Aorta (tissue), 5 donors: ENCODE data around the gene MRGPRF. TPM values are rescaled to one million over a fixed set of nuclear protein-coding genes. Genes with fewer than 3 reads are reported as not detected.
A peak's percentile ranks its signal among the peaks of the same experiment; 100 is the strongest.

Experiments
- ATAC-seq: fragments of 200-7000 bp; cut with Tn5 transposase; one replicate; pipeline ENCODE4 v1.9.1; 2022; ENCODE audit warnings: moderate library complexity; ENCODE audit not compliant: low FRiP score
- DNase-seq, 2 donors: peaks; one replicate each; pipeline ENCODE4 v3.0.0-alpha.2; 2020
- H3K27ac ChIP-seq, 2 donors: one replicate each; pipeline ENCODE4 v1.5.1; 2013; ENCODE audit warnings: low read length in 2 of 2, mild to moderate bottlenecking in 2 of 2, moderate library complexity in 2 of 2, control low read depth in 1 of 2, inconsistent platforms in 1 of 2, low read depth in 1 of 2
- H3K27me3 ChIP-seq, 2 donors: one replicate each; pipeline ENCODE4 v1.6.1; 2013; ENCODE audit warnings: control low read depth in 1 of 2, low read length in 1 of 2, mild to moderate bottlenecking in 1 of 2, moderate library complexity in 1 of 2; ENCODE audit not compliant: insufficient read depth in 2 of 2, control insufficient read depth in 1 of 2
- H3K36me3 ChIP-seq, 2 donors: one replicate each; pipeline ENCODE4 v1.6.1; 2013; ENCODE audit warnings: control low read depth in 1 of 2, low read length in 1 of 2, mild to moderate bottlenecking in 1 of 2; ENCODE audit not compliant: insufficient read depth in 2 of 2, control insufficient read depth in 1 of 2
- H3K4me1 ChIP-seq, 2 donors: one replicate each; pipeline ENCODE4 v1.6.1; 2013; ENCODE audit warnings: low read length in 2 of 2, control low read depth in 1 of 2, mild to moderate bottlenecking in 1 of 2, moderate library complexity in 1 of 2; ENCODE audit not compliant: insufficient read depth in 2 of 2, control insufficient read depth in 1 of 2
- H3K4me3 ChIP-seq, 2 donors: one replicate each; pipeline ENCODE4 v1.5.1; 2013; ENCODE audit warnings: low read length in 2 of 2, control low read depth in 1 of 2, mild to moderate bottlenecking in 1 of 2
- H3K9me3 ChIP-seq: one replicate; pipeline ENCODE4 v1.6.1; 2013; ENCODE audit warnings: mild to moderate bottlenecking, low read length; ENCODE audit not compliant: control insufficient read depth
- WGBS, 2 donors: extraction: QIAGEN DNeasy Blood & Tissue Kit; methylation state at CpG; one replicate each; pipeline ENCODE4 v1.1.7; 2013; 5-methylcytosine and 5-hydroxymethylcytosine counted together
- intact Hi-C, 2 donors: fragments of 100-400 bp; cut with DNase I; formaldehyde crosslinking; loops; one replicate each; pipeline versions ENCODE4 v1.14.2 to v1.15.0; 2022
- long read RNA-seq, 2 donors: library from polyadenylated mRNA; unstranded; transcript quantifications; one replicate each; pipeline ENCODE4 v2.0.0, GENCODE V29; 2020 to 2021
- polyA plus RNA-seq, 2 donors: library from polyadenylated mRNA; stranded (reverse); fragments of 200-250 nt; gene quantifications; one replicate each; pipeline ENCODE4 v1.2.3, GENCODE V29; 2013
- total RNA-seq, 2 donors: library from RNA; stranded (reverse); fragmentation: NEBNext Ultra II Directional; extraction: Animal tissue kit (Norgen Biotek cat#: 25700); gene quantifications; one replicate each; pipeline ENCODE4 v1.2.1, GENCODE V29; 2021
- donor health status: healthy with polysubstance abuse.
- donor health status: Bipolar disorder and iron deficiency.
- donor health status: DM: no; HTN: no; CAD: no.
- donor health status: DM: no; HTN: no; CAD: no.
- donor health status: DM: yes; HTN: yes; CAD: no.

The MRGPRF gene, protein sequence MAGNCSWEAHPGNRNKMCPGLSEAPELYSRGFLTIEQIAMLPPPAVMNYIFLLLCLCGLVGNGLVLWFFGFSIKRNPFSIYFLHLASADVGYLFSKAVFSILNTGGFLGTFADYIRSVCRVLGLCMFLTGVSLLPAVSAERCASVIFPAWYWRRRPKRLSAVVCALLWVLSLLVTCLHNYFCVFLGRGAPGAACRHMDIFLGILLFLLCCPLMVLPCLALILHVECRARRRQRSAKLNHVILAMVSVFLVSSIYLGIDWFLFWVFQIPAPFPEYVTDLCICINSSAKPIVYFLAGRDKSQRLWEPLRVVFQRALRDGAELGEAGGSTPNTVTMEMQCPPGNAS
- total RNA-seq (100 to 1,000 TPM in 1 of 2 donors, 10 to 100 TPM in 1; 75.7 to 108 TPM), polyA plus RNA-seq (100 to 1,000 TPM in 1 of 2 donors, 10 to 100 TPM in 1; 26.4 to 130 TPM)
- long read RNA-seq, donor 1, transcript MRGPRF-203 (3 exons, 2,282 nt), result minor isoform, 8 of 655 reads
- long read RNA-seq, donor 1, transcript MRGPRF-201 (3 exons, 2,295 nt), result major isoform, 463 of 655 reads
- long read RNA-seq, donor 1, partial matches to known transcripts, result 15 of 655 reads
- long read RNA-seq, donor 1, other reads (novel, unspliced or antisense), result 167 of 655 reads
- long read RNA-seq, donor 2, transcript MRGPRF-201 (3 exons, 2,295 nt), result major isoform, 38 of 69 reads
- long read RNA-seq, donor 2, partial matches to known transcripts, result 3 of 69 reads
- long read RNA-seq, donor 2, other reads (novel, unspliced or antisense), result 26 of 69 reads

DNA sequence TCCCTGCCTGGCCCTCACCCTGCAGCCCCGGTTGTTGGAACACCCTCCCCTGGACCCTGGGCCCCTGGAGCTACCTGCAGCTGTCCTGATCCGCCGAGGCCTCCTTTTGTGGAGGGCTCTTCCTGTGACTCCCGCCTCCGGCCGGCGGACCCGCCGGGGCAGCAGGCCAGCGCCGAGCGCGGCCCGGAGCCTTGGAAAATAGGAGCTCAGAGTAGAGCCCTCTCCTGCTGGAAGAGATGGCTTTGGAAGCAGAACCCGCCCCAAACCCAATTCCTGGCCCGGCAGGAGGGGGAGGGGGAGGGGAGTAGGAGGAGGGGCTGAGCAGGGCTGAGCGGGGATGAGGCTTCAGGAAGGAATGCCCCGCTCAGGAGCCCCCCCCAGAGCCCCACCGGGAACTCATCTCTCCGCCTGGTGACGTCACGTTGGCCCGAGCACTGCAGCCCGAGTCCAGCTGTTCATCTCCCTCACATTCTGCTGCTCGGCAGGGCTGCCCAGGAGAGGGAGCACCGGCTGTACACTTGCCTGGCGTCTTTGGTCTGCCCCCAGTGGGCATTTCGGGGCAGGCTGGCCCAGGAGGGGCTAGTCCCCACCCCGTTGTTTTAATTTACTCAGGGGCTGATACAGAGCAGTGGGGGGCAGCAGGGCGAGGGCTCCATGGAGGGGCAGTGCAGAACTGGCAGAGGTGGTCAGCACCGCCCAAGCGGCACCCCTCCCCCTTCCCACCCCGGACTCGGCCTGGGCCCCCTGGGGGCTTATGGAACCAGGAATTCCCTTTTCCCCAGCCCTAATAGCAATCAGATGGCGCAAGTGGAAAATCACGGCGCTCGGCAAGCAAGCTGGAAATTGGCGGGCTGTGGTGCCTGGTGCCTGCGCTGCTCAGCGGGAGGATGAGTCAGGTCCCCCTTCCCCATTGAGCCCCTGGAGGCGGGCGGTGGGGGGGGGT lies at the start of gene MRGPRF:
Gene MRGPRF (minus strand): TSS at position 238 of the 943 bp plus-strand sequence. CDS start 3,345 bp downstream, outside the sequence.
- peak within 1 kb of the TSS; percentile 56 to 90 for H3K27ac ChIP-seq
- 1% methylated on average over 39 to 43 of the region's 43 CpGs for WGBS, 2 donors
- intact Hi-C loops, result loop anchor here (5.0 kb wide), 4 partner anchors 34 to 86 kb away; partner anchors contain the start of gene TPCN2 (in 1 of the 2)
- ATAC-seq, result peak; percentile 84
- H3K36me3 ChIP-seq, result no peaks in the 10 kb centered on the region
- no peaks in the 10 kb centered on the region for H3K27me3 ChIP-seq
- peak within 1 kb of the TSS; percentile 79 to 85 for H3K4me3 ChIP-seq
- DNase-seq, result peak; percentile 97 to 99
- H3K4me1 ChIP-seq, result no peaks in the 10 kb centered on the region
- H3K9me3 ChIP-seq, result no peaks in the 10 kb centered on the region

DNA sequence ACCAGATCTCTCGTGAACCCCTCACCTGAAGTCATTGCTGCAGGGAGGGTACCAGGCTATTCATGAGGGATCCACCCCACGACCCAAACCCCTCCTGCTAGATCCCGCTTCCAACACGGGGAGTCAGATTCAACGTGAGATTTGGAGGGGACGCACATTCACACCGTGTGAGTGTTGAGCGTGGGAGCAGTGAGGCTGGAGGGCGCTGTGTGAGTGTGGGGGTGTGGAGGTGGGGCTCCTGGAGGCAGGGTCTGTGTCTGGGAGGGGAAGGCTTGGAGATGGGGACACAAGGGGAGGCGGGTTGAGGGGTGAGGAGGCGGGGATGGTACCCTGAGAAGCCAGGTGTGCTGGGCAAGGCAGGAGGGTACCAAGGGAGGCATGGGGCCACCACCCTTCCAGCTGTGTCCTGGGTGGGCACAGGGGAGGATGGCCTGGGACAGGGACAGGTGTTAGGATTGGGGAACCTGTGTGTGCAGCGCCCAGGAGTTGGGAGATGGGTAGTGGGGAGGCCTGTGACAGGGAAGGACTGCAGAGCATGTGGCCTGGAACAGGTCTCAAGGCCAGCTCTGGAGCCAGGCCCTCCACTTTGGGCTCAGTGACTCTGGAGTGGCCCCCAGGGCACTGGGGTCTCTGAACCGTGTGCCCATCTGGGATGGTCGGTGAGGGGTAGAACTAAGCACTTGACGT lies 49.3 kb upstream of the MRGPRF start:
- no peak for DNase-seq
- Histone ChIP-seq H3K9me3 (no peaks in the 10 kb centered on the region), H3K36me3 (peaks cover 0 to 1% of the 10 kb centered on the region in 2 donors), H3K4me3 (no peak overlapping the region), H3K27me3 (no peaks in the 10 kb centered on the region), H3K27ac (no peak overlapping the region), H3K4me1 (no peaks in the 10 kb centered on the region)
- intact Hi-C loops, result no loop called here
- ATAC-seq, result no peak
- WGBS, 2 donors, result 92 to 95% methylated on average over 15 of the region's 15 CpGs

DNA sequence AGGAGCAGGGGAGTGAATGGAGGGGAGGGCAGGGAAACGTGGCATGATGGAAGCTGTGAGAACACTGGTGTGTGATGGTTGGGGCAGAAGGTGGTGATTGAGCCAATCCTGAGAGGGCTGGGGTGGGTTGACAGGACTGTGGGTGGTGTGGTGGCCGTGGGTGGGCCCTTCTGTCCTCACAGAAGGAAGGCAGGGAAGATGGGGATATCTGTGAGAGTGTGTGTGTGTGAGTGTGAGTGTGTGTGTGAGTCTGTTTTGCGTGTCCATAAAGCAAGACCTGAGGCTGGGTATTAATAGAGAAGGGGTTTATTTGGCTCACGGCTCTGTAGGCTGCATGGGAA lies 48.6 kb upstream of the MRGPRF start:
- no peak overlapping the region for H3K4me3 ChIP-seq
- 68 to 75% methylated on average over 4 of the region's 4 CpGs for WGBS, 2 donors
- H3K36me3 ChIP-seq, result peaks cover 0 to 1% of the 10 kb centered on the region in 2 donors
- ATAC-seq (no peak), DNase-seq (no peak)
- H3K9me3 ChIP-seq, result no peaks in the 10 kb centered on the region
- intact Hi-C loops, result no loop called here
- H3K4me1 ChIP-seq, result no peaks in the 10 kb centered on the region
- no peak overlapping the region for H3K27ac ChIP-seq
- H3K27me3 ChIP-seq, result no peaks in the 10 kb centered on the region

DNA sequence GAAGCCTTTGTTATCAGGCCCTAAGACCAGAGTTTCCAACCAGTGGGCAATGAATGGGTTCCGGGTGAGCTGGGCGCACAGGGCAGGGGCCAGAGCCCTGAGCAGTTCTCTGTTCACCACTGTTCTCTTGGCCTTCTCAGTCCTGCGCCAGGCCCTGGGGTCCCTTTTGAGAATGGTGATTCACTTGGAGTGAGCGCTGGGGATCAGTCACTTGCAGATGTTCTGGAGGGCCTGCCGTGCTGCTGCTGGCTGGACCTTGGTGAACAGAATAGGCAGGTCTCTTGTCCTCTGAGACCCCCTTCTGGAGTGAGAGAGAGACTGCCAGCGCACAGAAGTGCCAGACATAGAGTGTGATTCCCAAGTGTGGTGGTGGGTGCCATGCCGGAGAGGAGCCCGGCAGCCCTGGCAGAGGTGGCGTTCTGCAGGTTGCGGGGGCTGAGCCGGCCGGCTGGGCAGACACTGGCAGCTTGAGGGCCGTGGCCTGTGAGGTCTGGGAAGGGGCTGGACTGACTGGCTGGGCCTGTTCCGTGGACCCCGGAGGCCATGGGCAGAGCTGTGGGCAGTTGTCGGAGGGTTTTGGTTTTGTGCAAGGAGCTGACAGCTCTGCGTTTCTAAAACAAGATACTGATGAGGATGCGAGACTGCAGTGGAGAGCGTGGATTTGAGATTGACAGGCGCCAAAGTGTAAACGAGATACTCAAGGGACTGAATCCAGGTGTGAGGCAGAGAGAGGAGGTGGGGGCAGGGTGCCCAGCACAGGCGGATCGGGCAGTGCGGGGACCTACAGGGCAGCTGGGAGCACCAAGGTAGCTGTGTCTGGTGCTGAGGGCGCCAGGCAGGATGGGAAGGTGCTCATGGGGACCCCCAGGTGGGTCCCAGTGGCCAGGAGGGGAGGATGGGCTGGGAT lies 48.0 kb upstream of the MRGPRF start:
- 88% methylated on average over 25 of the region's 25 CpGs for WGBS, 2 donors
- Histone ChIP-seq H3K4me1 (no peaks in the 10 kb centered on the region), H3K4me3 (no peak overlapping the region), H3K27ac (no peak overlapping the region), H3K36me3 (peaks cover 0 to 1% of the 10 kb centered on the region in 2 donors), H3K27me3 (no peaks in the 10 kb centered on the region), H3K9me3 (no peaks in the 10 kb centered on the region)
- intact Hi-C loops, result no loop called here
- ATAC-seq (no peak), DNase-seq (no peak)

DNA sequence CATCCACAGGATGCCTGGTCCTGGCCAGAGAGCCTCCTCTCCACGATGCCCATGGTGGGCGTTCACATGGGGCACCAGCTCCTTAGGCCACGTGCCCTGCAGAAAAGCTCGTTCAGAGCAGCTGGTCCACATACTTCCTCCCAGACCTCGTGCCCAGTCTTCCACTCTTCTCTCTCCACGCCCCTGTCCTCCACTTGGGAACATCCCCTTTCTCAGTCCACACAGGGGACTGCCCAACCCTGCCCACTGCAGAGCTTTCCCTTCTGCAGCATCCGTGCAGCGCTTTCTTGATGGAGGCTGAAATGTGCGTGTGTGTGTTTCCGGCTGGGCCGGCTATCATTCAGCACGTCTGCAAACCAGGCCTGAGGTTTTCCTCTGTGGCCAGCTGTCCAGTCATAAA lies 46.9 kb upstream of the MRGPRF start:
- H3K27ac ChIP-seq, result no peak overlapping the region
- ATAC-seq (no peak), DNase-seq (no peak)
- no peak overlapping the region for H3K4me3 ChIP-seq
- H3K4me1 ChIP-seq, result no peaks in the 10 kb centered on the region
- WGBS, 2 donors, result 85 to 86% methylated on average over 12 of the region's 12 CpGs
- no peaks in the 10 kb centered on the region for H3K9me3 ChIP-seq
- H3K27me3 ChIP-seq, result no peaks in the 10 kb centered on the region
- H3K36me3 ChIP-seq, result peaks cover 0 to 1% of the 10 kb centered on the region in 2 donors
- intact Hi-C loops, result no loop called here

DNA sequence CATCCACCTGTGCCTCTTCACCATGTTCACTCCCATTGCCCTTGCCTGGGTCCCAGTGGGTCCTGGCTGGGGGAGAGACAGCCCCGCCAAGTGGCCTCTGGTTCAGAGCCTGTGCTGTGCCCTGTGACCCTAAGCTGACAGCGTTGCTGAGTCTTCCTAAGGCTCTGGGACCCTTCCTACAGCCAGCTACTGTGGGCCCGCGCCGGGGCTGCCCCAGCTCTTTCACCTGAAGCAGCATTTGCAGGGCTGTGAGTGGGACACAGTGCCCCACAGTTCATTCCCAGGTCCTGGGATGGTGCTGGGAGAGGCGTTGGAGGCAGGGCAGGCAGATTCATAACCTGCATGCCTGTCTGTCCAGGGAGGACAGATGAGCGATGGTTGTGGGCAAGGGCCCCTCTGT lies 46.4 kb upstream of the MRGPRF start:
- no peak overlapping the region for H3K27ac ChIP-seq
- no peaks in the 10 kb centered on the region for H3K9me3 ChIP-seq
- no peak overlapping the region for H3K4me3 ChIP-seq
- 92 to 94% methylated on average over 7 of the region's 7 CpGs for WGBS, 2 donors
- intact Hi-C loops, result no loop called here
- no peak for DNase-seq
- no peaks in the 10 kb centered on the region for H3K4me1 ChIP-seq
- no peak for ATAC-seq
- no peaks in the 10 kb centered on the region for H3K27me3 ChIP-seq
- H3K36me3 ChIP-seq, result peaks cover 0 to 4% of the 10 kb centered on the region in 2 donors

DNA sequence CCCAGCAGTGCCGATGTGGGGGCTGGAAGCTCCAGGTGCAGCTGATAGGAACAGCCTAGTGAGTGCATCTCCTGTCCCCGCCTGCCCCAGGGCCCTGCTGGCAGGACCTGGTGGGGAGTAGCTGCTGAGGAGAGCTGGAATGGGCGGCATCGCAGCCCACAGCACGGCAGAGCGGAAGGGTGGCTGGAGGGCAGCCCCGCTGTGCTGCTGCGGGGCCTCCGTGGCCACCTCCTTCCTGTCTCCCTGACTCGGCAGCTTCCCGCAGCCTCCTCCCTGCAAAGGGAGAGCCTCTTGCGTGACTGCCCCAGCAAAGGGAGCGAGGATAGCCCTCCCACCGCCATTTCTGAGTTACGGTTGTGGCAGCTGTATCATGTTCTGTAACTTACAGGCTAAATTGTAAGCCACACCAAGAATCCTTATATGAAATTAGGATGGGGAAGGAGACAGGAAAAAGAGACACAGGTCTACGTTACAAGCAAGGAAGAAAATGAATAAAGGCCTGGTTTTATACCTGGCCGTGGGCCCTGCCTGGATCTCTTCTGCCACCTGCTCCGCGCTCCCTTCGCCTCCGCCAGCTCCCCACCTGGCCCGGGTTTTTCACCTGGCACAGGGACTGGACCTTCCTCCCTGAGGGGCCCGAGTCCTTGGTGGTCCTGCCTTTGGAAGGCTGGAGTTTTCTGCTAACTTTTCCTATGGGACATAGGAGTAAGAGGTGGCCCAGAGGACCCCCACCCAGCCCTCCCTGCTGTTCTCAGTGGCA lies 45.6 kb upstream of the MRGPRF start:
- WGBS, 2 donors, result 92 to 94% methylated on average over 23 of the region's 23 CpGs
- H3K9me3 ChIP-seq, result no peaks in the 10 kb centered on the region
- ATAC-seq, result no peak
- intact Hi-C loops, result no loop called here
- no peak overlapping the region for H3K4me3 ChIP-seq
- H3K4me1 ChIP-seq, result no peaks in the 10 kb centered on the region
- H3K36me3 ChIP-seq, result peaks cover 0 to 4% of the 10 kb centered on the region in 2 donors
- DNase-seq, result no peak
- no peaks in the 10 kb centered on the region for H3K27me3 ChIP-seq
- H3K27ac ChIP-seq, result no peak overlapping the region
